GM15510 (cell line): Measurements from ENCODE around the gene UBAC2.

Source experiments
- POLR2A ChIP-seq: IDR thresholded peaks from 3 replicates; pipeline ENCODE4 v1.6.1; 2011; ENCODE audit warnings: borderline replicate concordance; ENCODE audit not compliant: insufficient read length; ENCODE audit errors: extremely low read depth

UBAC2 gene

GRCh38 chr13:99419591-99420243 is 219.1 kb downstream of the UBAC2 start:
- TF ChIP-seq POLR2A, result no peak

DNA sequence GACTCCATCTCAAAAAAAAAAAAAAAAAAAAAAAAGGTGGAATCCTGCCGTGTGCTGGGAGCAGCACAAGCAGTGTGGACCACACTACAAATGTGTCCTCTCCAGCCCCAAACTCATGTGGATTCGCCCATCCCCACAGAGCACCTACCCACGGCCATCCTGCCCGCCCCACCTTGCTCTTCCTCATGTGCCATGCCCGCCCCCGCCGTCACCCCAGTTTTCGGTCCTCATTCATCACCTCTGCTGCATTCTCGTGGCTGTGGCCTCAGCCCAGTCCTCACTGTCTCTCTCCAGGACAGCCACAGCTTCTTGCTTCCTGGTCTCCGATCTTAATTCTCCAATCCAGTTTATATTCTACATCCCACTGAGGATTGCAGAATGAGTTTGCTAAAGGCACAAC is 220.6 kb downstream of the UBAC2 start:
- no peak for TF ChIP-seq POLR2A

DNA sequence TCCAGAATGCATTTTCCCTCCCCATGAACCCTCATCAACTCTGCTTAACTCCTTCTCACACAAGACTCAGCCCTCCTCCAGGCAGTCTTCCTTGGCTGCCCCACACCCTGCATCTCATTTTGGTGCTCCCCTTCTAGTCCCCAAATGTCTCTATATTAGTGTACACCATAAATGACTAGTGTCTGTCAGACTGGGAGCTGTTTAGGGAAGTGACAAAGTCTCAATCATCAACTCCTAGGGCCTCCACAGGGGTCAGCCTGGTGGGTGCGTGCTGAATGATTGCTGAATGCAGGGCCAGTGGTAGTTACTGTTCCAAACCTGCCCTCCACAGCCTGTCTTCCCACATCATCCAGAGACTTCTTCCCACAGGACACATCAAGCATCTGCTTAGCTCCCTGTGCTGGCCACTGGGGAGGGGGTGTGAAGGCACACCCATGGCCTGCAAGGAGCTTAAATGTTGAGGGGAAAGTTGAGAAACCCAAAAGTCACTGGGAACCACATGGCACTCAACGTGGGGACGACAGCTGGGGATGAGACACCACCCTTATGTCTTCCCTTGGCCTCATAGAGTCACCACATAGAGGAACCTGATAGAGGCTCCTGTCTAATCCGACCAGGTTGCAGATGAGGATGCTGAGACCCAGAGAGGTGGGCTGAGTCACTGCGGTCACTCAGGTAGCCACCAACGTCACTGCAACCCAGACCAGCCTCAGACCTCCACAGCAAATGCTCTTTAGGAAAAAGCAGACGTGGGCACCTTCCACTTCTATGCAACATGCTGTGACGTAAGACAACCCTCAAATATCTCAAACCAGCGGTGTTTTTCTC is 221.3 kb downstream of the UBAC2 start:
- no peak for TF ChIP-seq POLR2A

DNA sequence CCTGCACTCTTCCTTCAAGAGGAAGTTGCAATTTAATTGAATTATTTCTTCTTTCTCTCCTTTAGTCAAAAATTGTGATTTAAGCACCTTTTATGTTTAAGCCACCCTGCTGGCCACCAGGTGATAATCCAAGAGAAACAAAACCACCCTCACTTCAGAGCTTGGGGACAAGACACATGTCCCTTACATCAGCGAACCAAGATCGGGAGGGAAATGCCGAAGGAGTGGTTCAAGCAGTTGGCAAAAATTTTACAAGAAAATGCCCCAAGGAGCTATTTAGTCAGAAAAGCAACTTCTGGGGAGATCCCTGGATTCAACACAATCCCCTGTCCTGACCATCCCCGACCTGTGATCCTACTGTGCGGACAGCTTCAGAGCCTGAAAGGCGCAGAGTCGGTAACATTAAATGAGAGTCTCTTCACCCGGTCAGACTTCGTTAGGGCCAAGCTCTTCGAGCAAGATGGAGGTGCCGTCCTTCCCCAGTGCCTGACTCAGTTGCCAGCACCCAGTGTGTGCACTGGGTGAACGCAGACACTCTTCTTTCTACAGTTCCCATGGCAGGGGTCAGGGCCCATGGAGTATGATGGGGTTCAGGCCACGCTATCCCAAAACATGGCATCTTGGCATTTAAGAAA is 222.0 kb downstream of the UBAC2 start:
- TF ChIP-seq POLR2A, result no peak

GRCh38 chr13:99425485-99426341 is 225.1 kb downstream of the UBAC2 start:
- peak; percentile 22 for TF ChIP-seq POLR2A

DNA sequence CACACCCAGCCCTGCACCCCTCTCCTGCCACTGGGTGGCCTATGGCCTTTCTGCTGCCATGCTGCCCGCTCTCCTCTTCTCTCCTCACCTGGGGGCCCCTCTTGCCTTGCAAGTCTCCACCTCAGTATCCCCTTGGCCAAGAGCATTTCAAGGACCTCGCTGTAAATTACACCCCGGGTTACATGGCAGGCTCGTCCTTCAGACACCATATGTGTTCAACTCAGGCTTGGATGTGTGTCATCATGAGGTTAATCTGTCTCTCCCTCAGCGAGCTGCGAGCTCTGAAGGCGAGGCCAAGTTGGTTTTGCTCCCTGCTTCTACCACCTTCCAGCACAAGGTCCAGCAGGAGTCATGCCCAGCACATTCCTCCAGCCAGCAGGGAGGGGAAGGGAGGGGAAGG is 225.8 kb downstream of the UBAC2 start:
- TF ChIP-seq POLR2A, result no peak

GRCh38 chr13:99429670-99430069 is 229.0 kb downstream of the UBAC2 start:
- TF ChIP-seq POLR2A, result no peak

DNA sequence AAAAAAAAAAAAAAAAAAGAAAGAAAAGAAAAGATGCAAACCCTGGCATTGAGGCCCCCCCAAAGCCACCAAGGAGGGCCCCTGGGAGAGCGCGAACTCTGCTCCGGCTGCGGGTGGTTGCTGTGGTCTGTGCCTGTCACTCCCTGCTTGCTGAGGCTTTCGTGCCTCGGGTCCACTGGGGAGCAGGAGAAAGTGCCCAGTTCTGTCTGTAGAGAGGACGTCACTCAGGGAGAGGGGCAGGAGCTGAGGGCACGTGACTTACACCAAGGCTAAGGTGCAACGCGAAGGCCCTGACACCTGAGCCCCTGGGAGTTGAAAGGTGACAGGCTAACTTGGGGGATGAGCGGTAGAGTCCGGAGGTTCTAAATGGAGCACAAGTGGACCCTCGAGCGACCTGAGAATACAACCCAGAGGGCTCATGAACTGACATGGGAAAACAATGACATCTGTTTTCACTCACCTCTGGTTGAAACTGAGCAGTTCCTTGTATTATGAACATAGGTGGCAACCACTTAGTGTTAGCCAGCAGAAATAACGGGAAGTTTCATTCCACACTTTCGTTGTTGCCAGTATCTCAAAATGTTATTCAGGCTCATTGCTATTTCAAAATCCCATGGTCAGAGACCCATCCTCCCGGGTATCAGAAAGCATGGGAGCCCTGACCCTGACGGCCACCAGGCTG is 231.4 kb downstream of the UBAC2 start:
- peak; percentile 13 for TF ChIP-seq POLR2A

GRCh38 chr13:99432609-99433542 is 232.2 kb downstream of the UBAC2 start:
- no peak for TF ChIP-seq POLR2A

DNA sequence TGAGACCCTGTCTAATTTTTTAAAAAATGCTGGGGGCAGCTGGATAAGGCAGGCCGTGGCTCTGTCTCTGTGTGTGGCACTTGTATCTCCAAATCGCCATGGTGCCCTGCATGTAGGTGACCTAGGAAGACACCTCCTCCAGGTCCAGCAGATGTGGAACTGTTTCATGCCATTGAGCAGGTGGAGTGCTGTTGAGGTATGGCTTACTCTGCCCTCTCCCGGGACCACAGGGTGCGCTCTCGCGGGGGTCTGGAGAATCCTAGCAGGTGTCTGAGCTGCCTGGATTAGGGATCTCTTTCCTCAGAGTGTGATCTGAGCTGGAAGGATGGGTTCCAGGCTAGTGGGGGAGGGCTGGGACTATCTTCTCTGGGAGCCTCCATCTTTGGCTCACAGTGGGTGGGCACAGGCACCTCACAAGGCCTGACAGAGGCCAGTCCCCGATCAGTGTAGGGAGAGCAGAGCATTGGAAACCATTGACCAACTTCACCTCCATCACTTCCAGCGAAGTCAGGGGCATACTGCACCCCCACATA is 233.0 kb downstream of the UBAC2 start:
- no peak for TF ChIP-seq POLR2A

GRCh38 chr13:99434258-99434788 is 233.7 kb downstream of the UBAC2 start:
- no peak for TF ChIP-seq POLR2A

GRCh38 chr13:99435116-99435515 is 234.5 kb downstream of the UBAC2 start:
- TF ChIP-seq POLR2A, result no peak

GRCh38 chr13:99435998-99436397 is 235.3 kb downstream of the UBAC2 start:
- TF ChIP-seq POLR2A, result no peak
